ENCODE measurements around the gene PRMT2. TPM values are rescaled to one million over a fixed set of nuclear protein-coding genes. Genes with fewer than 3 reads are reported as not detected.
"Not testable (repeated sequence)": the region's sequence is repeated elsewhere in the genome, so short reads cannot be mapped to it uniquely, and the experiment has no call there.

PRMT2 gene
- total RNA-seq, 2 donors from 2014 or later, result 64.7 to 92.4 TPM

GRCh38 chr21:46676542-46676941 is 41.1 kb downstream of the PRMT2 start:
- not testable (repeated sequence) for H3K4me3 Mint-ChIP-seq; H3K4me1 Mint-ChIP-seq (ENCODE audit: low read depth in 2 of 2); H3K27ac Mint-ChIP-seq; DNase-seq (ENCODE audit: low spot score); ATAC-seq; H3K27me3 Mint-ChIP-seq; H3K9me3 Mint-ChIP-seq; H3K36me3 Mint-ChIP-seq

- ATAC-seq; H3K36me3 Mint-ChIP-seq; H3K9me3 Mint-ChIP-seq; H3K27ac Mint-ChIP-seq; DNase-seq (ENCODE audit: low spot score); H3K4me1 Mint-ChIP-seq (ENCODE audit: low read depth in 2 of 2); H3K4me3 Mint-ChIP-seq: not testable (repeated sequence)
- peaks cover 7 to 10% of the 10 kb centered on the region in 2 donors for H3K27me3 Mint-ChIP-seq
Observed at GRCh38 chr21:46681593-46681992, 46.1 kb downstream of the PRMT2 start.

- ATAC-seq, result peak in 1 of 2 donors; percentile 85
- not testable (repeated sequence) for DNase-seq (ENCODE audit: low spot score); H3K4me1 Mint-ChIP-seq (ENCODE audit: low read depth in 2 of 2); H3K9me3 Mint-ChIP-seq; H3K27me3 Mint-ChIP-seq; H3K27ac Mint-ChIP-seq; H3K36me3 Mint-ChIP-seq; H3K4me3 Mint-ChIP-seq
Observed at GRCh38 chr21:46698652-46699051, 63.2 kb downstream of the PRMT2 start.

- H3K4me1 Mint-ChIP-seq (ENCODE audit: low read depth in 2 of 2); H3K27ac Mint-ChIP-seq; H3K36me3 Mint-ChIP-seq; H3K27me3 Mint-ChIP-seq; H3K9me3 Mint-ChIP-seq; H3K4me3 Mint-ChIP-seq: not testable (repeated sequence)
- peak in 1 of 2 donors; percentile 98 for ATAC-seq
- peak; percentile 66 for DNase-seq (ENCODE audit: low spot score)
Observed at GRCh38 chr21:46699104-46699503, 63.6 kb downstream of the PRMT2 start.

Other genes starting within 250 kb of the PRMT2 start
- gene DIP2A, start 176.8 kb upstream of the PRMT2 start, total RNA-seq, result 10 to 100 TPM; 39.4 to 71.6 TPM
- not detected for gene S100B, start 30.6 kb upstream of the PRMT2 start, total RNA-seq

Data from natural killer cell treated with Interleukin-12 subunit alpha and Interleukin-12 subunit beta and Interleukin-15 and Interleukin-18, amount 100 ng/mL, for 72 hours (primary cell).